Keratinocyte (primary cell): ENCODE results near the gene GPC1. TPM values are rescaled to one million over a fixed set of nuclear protein-coding genes. Genes with fewer than 3 reads are reported as not detected.

ENCODE experiments used
- DNase-seq: peaks from one replicate; pipeline ENCODE4 v3.0.0-alpha.2; 2011; ENCODE audit warnings: low read depth, missing footprints, low spot score
- FAIRE-seq: peaks from 2 replicates; lab custom pipeline; 2011; peaks lifted over from hg19 to GRCh38; lab: Jason Lieb, UNC
- H2AFZ ChIP-seq: 2 replicates; pipeline ENCODE4 v1.6.0; 2012; ENCODE audit warnings: low read length, control low read depth, inconsistent platforms; ENCODE audit not compliant: control insufficient read depth
- H3K27ac ChIP-seq: 2 replicates; pipeline ENCODE4 v1.5.1; 2011; ENCODE audit warnings: low read length; ENCODE audit not compliant: control insufficient read depth, insufficient read depth
- H3K27me3 ChIP-seq: 3 replicates; pipeline ENCODE4 v1.6.0; 2011; ENCODE audit warnings: low read length; ENCODE audit not compliant: control insufficient read depth, insufficient read depth; ENCODE audit errors: extremely low read depth
- H3K36me3 ChIP-seq, 2 experiments: 2 replicates in 1 of 2; 3 replicates in 1 of 2; pipeline ENCODE4 v1.5.1; 2011; ENCODE audit warnings: low read length in 2 of 2, mild to moderate bottlenecking in 1 of 2; ENCODE audit not compliant: control insufficient read depth in 2 of 2, insufficient read depth in 2 of 2; ENCODE audit errors: extremely low read depth in 1 of 2
- H3K4me1 ChIP-seq: 3 replicates; pipeline ENCODE4 v1.5.1; 2011; ENCODE audit warnings: low read length; ENCODE audit not compliant: control insufficient read depth, insufficient read depth; ENCODE audit errors: extremely low read depth
- H3K4me2 ChIP-seq: 3 replicates; pipeline ENCODE4 v1.6.0; 2011; ENCODE audit warnings: low read depth, low read length; ENCODE audit not compliant: control insufficient read depth, insufficient read depth; ENCODE audit errors: extremely low read depth
- H3K4me3 ChIP-seq, 3 experiments: fragments of 200-600 bp in 1 of 3; sonication (generic) in 1 of 3; 2 replicates in 2 of 3; 3 replicates in 1 of 3; pipeline ENCODE4 v1.5.1; 2011 to 2016; ENCODE audit warnings: low read length in 3 of 3, mild to moderate bottlenecking in 3 of 3, control low read depth in 2 of 3, inconsistent platforms in 1 of 3, low read depth in 1 of 3, mixed read lengths in 1 of 3, mixed run types in 1 of 3, moderate library complexity in 1 of 3; ENCODE audit not compliant: control insufficient read depth in 2 of 3, insufficient read depth in 2 of 3; ENCODE audit errors: extremely low read depth in 1 of 3
- H3K79me2 ChIP-seq: 2 replicates; pipeline ENCODE4 v1.6.0; 2012; ENCODE audit warnings: low read length; ENCODE audit not compliant: control insufficient read depth, insufficient read depth
- H3K9ac ChIP-seq: 3 replicates; pipeline ENCODE4 v1.6.0; 2011; ENCODE audit warnings: low read length; ENCODE audit not compliant: control insufficient read depth, insufficient read depth; ENCODE audit errors: extremely low read depth
- H3K9me1 ChIP-seq: 3 replicates; pipeline ENCODE4 v1.6.0; 2011; ENCODE audit warnings: low read length; ENCODE audit not compliant: control insufficient read depth, insufficient read depth; ENCODE audit errors: extremely low read depth
- H3K9me3 ChIP-seq: 2 replicates; pipeline ENCODE4 v1.5.1; 2012; ENCODE audit warnings: low read depth, low read length; ENCODE audit not compliant: control insufficient read depth
- H4K20me1 ChIP-seq: 3 replicates; pipeline ENCODE4 v1.6.0; 2011; ENCODE audit warnings: low read length; ENCODE audit not compliant: control insufficient read depth, insufficient read depth; ENCODE audit errors: extremely low read depth
- CTCF ChIP-seq, 3 experiments: IDR thresholded peaks in 1 of 3; conservative IDR thresholded peaks in 1 of 3; optimal IDR thresholded peaks in 1 of 3; 2 replicates in 2 of 3; 3 replicates in 1 of 3; pipeline versions ENCODE3 to v1.5.1; 2011; ENCODE audit warnings: low read length in 3 of 3, mild to moderate bottlenecking in 3 of 3, moderate library complexity in 2 of 3, control low read depth in 1 of 3, inconsistent platforms in 1 of 3; ENCODE audit not compliant: insufficient read depth in 2 of 3; ENCODE audit errors: extremely low read depth in 1 of 3
- EZH2 ChIP-seq: IDR thresholded peaks from one replicate; pipeline ENCODE4 v1.6.1; 2012; ENCODE audit warnings: inconsistent platforms, mild to moderate bottlenecking, low read length, moderate library complexity
- dilution Hi-C: fragments of 300-500 bp; cut with MboI; formaldehyde crosslinking; loops from one replicate; pipeline ENCODE4 v1.7.0; 2020; ENCODE audit warnings: low sequenced_read_pairs; ENCODE audit not compliant: extremely low pct_ligation_motif_present
- polyA plus RNA-seq, 5 experiments: library from polyadenylated mRNA; depleted of rRNA in 3 of 5; stranded (reverse) in 3 of 5; stranded (forward) in 1 of 5; unstranded in 1 of 5; fragments of >200 nt; gene quantifications; 1 replicate in 1 of 5; 2 replicates in 3 of 5; 3 replicates in 1 of 5; pipeline versions ENCODE4 v1.2.1 to v1.2.3, GENCODE V29; 2011 to 2012; ENCODE audit warnings: missing spikeins in 2 of 5, low read depth in 1 of 5, low replicate concordance in 1 of 5

GPC1 gene
- polyA plus RNA-seq, 1 donor (not counting 4 experiments of a cell fraction or from before 2014, with no cell fraction given) = 46.6 TPM

DNA sequence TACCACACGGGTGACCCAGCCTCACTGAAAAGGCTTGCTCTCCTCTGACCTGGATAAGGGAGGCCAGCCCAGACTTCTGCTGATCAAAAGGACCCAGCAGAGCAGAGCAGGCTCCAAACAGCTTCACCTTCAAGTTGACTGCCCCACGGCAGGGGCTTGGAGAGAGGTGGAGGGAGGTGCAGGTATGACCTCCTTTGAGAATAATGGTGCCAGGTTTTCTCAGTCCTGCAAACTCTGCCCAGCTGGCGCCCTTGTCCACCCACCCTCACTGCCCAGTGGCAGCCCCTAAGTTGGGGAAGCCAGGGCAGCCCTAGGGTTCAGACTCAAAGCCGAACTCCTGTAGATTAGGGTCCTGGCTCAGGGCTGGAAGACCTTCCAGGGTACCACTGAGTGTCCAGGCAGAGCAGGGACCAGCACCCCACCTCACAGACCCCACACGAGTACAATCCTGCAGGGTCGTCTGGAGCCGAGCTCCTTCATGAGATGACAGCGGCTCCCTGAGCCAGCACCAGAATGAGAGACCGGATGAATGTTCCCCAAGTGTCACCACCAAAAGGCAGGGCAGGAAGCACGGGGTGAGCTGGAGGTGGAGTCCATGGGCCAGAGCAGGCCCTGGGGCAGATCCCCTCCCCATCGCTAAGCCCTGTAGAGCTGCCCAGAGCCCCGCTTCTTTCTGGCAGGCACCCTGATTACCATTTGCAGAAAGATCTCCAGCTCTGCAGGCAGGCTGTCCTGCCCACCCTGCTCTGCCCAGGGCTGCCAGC is 3.6 kb upstream of the GPC1 start:
- H3K4me1 ChIP-seq = peaks cover 16% of the 10 kb centered on the region
- H3K27ac ChIP-seq = no peak overlapping the region
- H4K20me1 ChIP-seq = no peaks in the 10 kb centered on the region
- no peak overlapping the region for H3K4me3 ChIP-seq
- no peaks in the 10 kb centered on the region for H3K9me3 ChIP-seq
- H3K4me2 ChIP-seq = no peak overlapping the region
- peaks cover 9% of the 10 kb centered on the region for H3K79me2 ChIP-seq
- no peak for FAIRE-seq
- no peak for DNase-seq
- no peak overlapping the region for H2AFZ ChIP-seq
- H3K27me3 ChIP-seq = no peaks in the 10 kb centered on the region
- no peaks in the 10 kb centered on the region for H3K9me1 ChIP-seq
- H3K9ac ChIP-seq = no peak overlapping the region
- no peak for TF ChIP-seq EZH2
- no peak for TF ChIP-seq CTCF (optimal IDR thresholded peaks at IDR 0.05 in 1 of 3, IDR thresholded peaks at IDR 0.05 in 1 of 3, conservative IDR thresholded peaks at IDR 0.05 in 1 of 3; ENCODE audit: extremely low read depth in 1 of 3, insufficient read depth in 2 of 3, low read length in 3 of 3)
- H3K36me3 ChIP-seq = no peaks in the 10 kb centered on the region
- dilution Hi-C loops = no loop called here

GRCh38 chr2:240432430-240432819 is 3.0 kb upstream of the GPC1 start:
- dilution Hi-C loops = no loop called here

More at GRCh38 chr2:240432430-240432819, 3.0 kb upstream of the GPC1 start:
- Histone ChIP-seq H3K4me1 (peaks cover 15% of the 10 kb centered on the region), H3K9me1 (no peaks in the 10 kb centered on the region), H3K36me3 (no peaks in the 10 kb centered on the region), H2AFZ (no peak overlapping the region), H3K9ac (no peak overlapping the region), H3K4me2 (no peak overlapping the region), H3K27me3 (no peaks in the 10 kb centered on the region), H3K27ac (no peak overlapping the region), H3K4me3 (no peak overlapping the region), H3K79me2 (peaks cover 14% of the 10 kb centered on the region), H4K20me1 (no peaks in the 10 kb centered on the region), H3K9me3 (no peaks in the 10 kb centered on the region)
- TF ChIP-seq CTCF (optimal IDR thresholded peaks at IDR 0.05 in 1 of 3, IDR thresholded peaks at IDR 0.05 in 1 of 3, conservative IDR thresholded peaks at IDR 0.05 in 1 of 3; ENCODE audit: extremely low read depth in 1 of 3, insufficient read depth in 2 of 3, low read length in 3 of 3) (no peak), EZH2 (no peak)
- DNase-seq (no peak), FAIRE-seq (no peak)
